Measurements from ENCODE around the gene CEP112.

Gene CEP112

GRCh38 chr17:65954148-65954449, 237.8 kb downstream of the CEP112 start:
- ATAC-seq (ENCODE audit: low read depth), result no peak
- peaks cover 2% of the 10 kb centered on the region for H3K27me3 Mint-ChIP-seq
- no peaks in the 10 kb centered on the region for H3K4me1 Mint-ChIP-seq
- no peak for DNase-seq (ENCODE audit: low spot score in 2 of 2)
- no peaks in the 10 kb centered on the region for H3K36me3 Mint-ChIP-seq
- H3K27ac Mint-ChIP-seq, result no peak overlapping the region
- peaks cover 14% of the 10 kb centered on the region for H3K9me3 Mint-ChIP-seq
- H3K4me3 Mint-ChIP-seq, result no peak overlapping the region

- Mint-ChIP-seq H3K36me3 (no peaks in the 10 kb centered on the region), H3K27ac (no peak overlapping the region), H3K27me3 (peaks cover 2% of the 10 kb centered on the region), H3K4me3 (no peak overlapping the region), H3K4me1 (no peaks in the 10 kb centered on the region), H3K9me3 (peaks cover 14% of the 10 kb centered on the region)
- ATAC-seq (ENCODE audit: low read depth), result no peak
- DNase-seq (ENCODE audit: low spot score in 2 of 2), result no peak
Observed at GRCh38 chr17:65953316-65954147, 238.4 kb downstream of the CEP112 start.

- no peak overlapping the region for H3K27ac Mint-ChIP-seq
- no peaks in the 10 kb centered on the region for H3K4me1 Mint-ChIP-seq
- no peak for DNase-seq (ENCODE audit: low spot score in 2 of 2)
- no peaks in the 10 kb centered on the region for H3K36me3 Mint-ChIP-seq
- ATAC-seq (ENCODE audit: low read depth), result no peak
- peaks cover 14% of the 10 kb centered on the region for H3K9me3 Mint-ChIP-seq
- no peak overlapping the region for H3K4me3 Mint-ChIP-seq
- peaks cover 2% of the 10 kb centered on the region for H3K27me3 Mint-ChIP-seq
Observed at GRCh38 chr17:65952586-65952985, 239.3 kb downstream of the CEP112 start.

- H3K4me1 Mint-ChIP-seq, result no peaks in the 10 kb centered on the region
- no peak overlapping the region for H3K27ac Mint-ChIP-seq
- H3K36me3 Mint-ChIP-seq, result no peaks in the 10 kb centered on the region
- DNase-seq (ENCODE audit: low spot score in 2 of 2) (no peak), ATAC-seq (ENCODE audit: low read depth) (no peak)
- H3K4me3 Mint-ChIP-seq, result no peak overlapping the region
- peaks cover 14% of the 10 kb centered on the region for H3K9me3 Mint-ChIP-seq
- peaks cover 2% of the 10 kb centered on the region for H3K27me3 Mint-ChIP-seq
Observed at GRCh38 chr17:65952015-65952414, 239.9 kb downstream of the CEP112 start.

- ATAC-seq (ENCODE audit: low read depth), result no peak
- DNase-seq (ENCODE audit: low spot score in 2 of 2), result no peak
- Mint-ChIP-seq H3K9me3 (no peaks in the 10 kb centered on the region), H3K27me3 (no peaks in the 10 kb centered on the region), H3K4me3 (no peak overlapping the region), H3K27ac (no peak overlapping the region), H3K4me1 (no peaks in the 10 kb centered on the region), H3K36me3 (no peaks in the 10 kb centered on the region)
Observed at GRCh38 chr17:65947831-65948230, 244.1 kb downstream of the CEP112 start.

GRCh38 chr17:65942592-65942991, 249.3 kb downstream of the CEP112 start:
- H3K4me3 Mint-ChIP-seq, result no peak overlapping the region
- no peaks in the 10 kb centered on the region for H3K27me3 Mint-ChIP-seq
- H3K27ac Mint-ChIP-seq, result no peak overlapping the region
- no peaks in the 10 kb centered on the region for H3K4me1 Mint-ChIP-seq
- ATAC-seq (ENCODE audit: low read depth) (no peak), DNase-seq (ENCODE audit: low spot score in 2 of 2) (no peak)
- no peaks in the 10 kb centered on the region for H3K36me3 Mint-ChIP-seq
- H3K9me3 Mint-ChIP-seq, result peaks cover 2% of the 10 kb centered on the region

GRCh38 chr17:65941356-65941899, 250.5 kb downstream of the CEP112 start:
- no peaks in the 10 kb centered on the region for H3K4me1 Mint-ChIP-seq
- no peak for DNase-seq (ENCODE audit: low spot score in 2 of 2)
- peaks cover 2% of the 10 kb centered on the region for H3K9me3 Mint-ChIP-seq
- no peak for ATAC-seq (ENCODE audit: low read depth)
- no peak overlapping the region for H3K27ac Mint-ChIP-seq
- H3K4me3 Mint-ChIP-seq, result no peak overlapping the region
- H3K27me3 Mint-ChIP-seq, result no peaks in the 10 kb centered on the region
- no peaks in the 10 kb centered on the region for H3K36me3 Mint-ChIP-seq

- Mint-ChIP-seq H3K36me3 (peaks cover 4% of the 10 kb centered on the region), H3K9me3 (peaks cover 16% of the 10 kb centered on the region), H3K27me3 (peaks cover 2% of the 10 kb centered on the region), H3K4me3 (no peak overlapping the region), H3K4me1 (peaks cover 2% of the 10 kb centered on the region), H3K27ac (no peak overlapping the region)
- DNase-seq (ENCODE audit: low spot score in 2 of 2) (no peak), ATAC-seq (ENCODE audit: low read depth) (no peak)
Observed at GRCh38 chr17:65936013-65936412, 255.9 kb downstream of the CEP112 start.

GRCh38 chr17:65933290-65933689, 258.6 kb downstream of the CEP112 start:
- Mint-ChIP-seq H3K9me3 (peaks cover 15% of the 10 kb centered on the region), H3K4me3 (no peak overlapping the region), H3K27ac (no peak overlapping the region), H3K27me3 (peaks cover 2% of the 10 kb centered on the region), H3K4me1 (peaks cover 2% of the 10 kb centered on the region), H3K36me3 (peaks cover 4% of the 10 kb centered on the region)
- DNase-seq (ENCODE audit: low spot score in 2 of 2) (no peak), ATAC-seq (ENCODE audit: low read depth) (no peak)

GRCh38 chr17:65931246-65932149, 260.4 kb downstream of the CEP112 start:
- H3K4me3 Mint-ChIP-seq, result no peak overlapping the region
- peaks cover 6% of the 10 kb centered on the region for H3K36me3 Mint-ChIP-seq
- H3K27ac Mint-ChIP-seq, result no peak overlapping the region
- peaks cover 2% of the 10 kb centered on the region for H3K4me1 Mint-ChIP-seq
- peaks cover 2% of the 10 kb centered on the region for H3K27me3 Mint-ChIP-seq
- H3K9me3 Mint-ChIP-seq, result peaks cover 17% of the 10 kb centered on the region
- no peak for ATAC-seq (ENCODE audit: low read depth)
- no peak for DNase-seq (ENCODE audit: low spot score in 2 of 2)

GRCh38 chr17:65930140-65930730, 261.7 kb downstream of the CEP112 start:
- Mint-ChIP-seq H3K4me1 (peaks cover 2% of the 10 kb centered on the region), H3K27ac (no peak overlapping the region), H3K27me3 (peaks cover 2% of the 10 kb centered on the region), H3K4me3 (no peak overlapping the region), H3K9me3 (peaks cover 15% of the 10 kb centered on the region), H3K36me3 (peaks cover 6% of the 10 kb centered on the region)
- ATAC-seq (ENCODE audit: low read depth) (no peak), DNase-seq (ENCODE audit: low spot score in 2 of 2) (no peak)

GRCh38 chr17:65926599-65926998, 265.3 kb downstream of the CEP112 start:
- H3K27me3 Mint-ChIP-seq, result peaks cover 2% of the 10 kb centered on the region
- no peak for ATAC-seq (ENCODE audit: low read depth)
- peaks cover 6% of the 10 kb centered on the region for H3K9me3 Mint-ChIP-seq
- H3K27ac Mint-ChIP-seq, result no peak overlapping the region
- no peak for DNase-seq (ENCODE audit: low spot score in 2 of 2)
- no peak overlapping the region for H3K4me3 Mint-ChIP-seq
- peaks cover 2% of the 10 kb centered on the region for H3K4me1 Mint-ChIP-seq
- H3K36me3 Mint-ChIP-seq, result peaks cover 4% of the 10 kb centered on the region

GRCh38 chr17:65925606-65926307, 266.2 kb downstream of the CEP112 start:
- Mint-ChIP-seq H3K36me3 (peaks cover 4% of the 10 kb centered on the region), H3K27ac (no peak overlapping the region), H3K4me1 (no peaks in the 10 kb centered on the region), H3K4me3 (no peak overlapping the region), H3K9me3 (peaks cover 5% of the 10 kb centered on the region), H3K27me3 (no peaks in the 10 kb centered on the region)
- ATAC-seq (ENCODE audit: low read depth) (no peak), DNase-seq (ENCODE audit: low spot score in 2 of 2) (no peak)

All from memory B cell (primary cell).